PFSK-1 (cell line): ENCODE results near the gene GSS.

Experiments used
- FOXP2 ChIP-seq: optimal IDR thresholded peaks from 2 replicates; pipeline ENCODE3; 2011; ENCODE audit warnings: borderline replicate concordance, control low read depth, inconsistent platforms; ENCODE audit not compliant: insufficient read depth; ENCODE audit errors: extremely low read length, extremely low read depth
- POLR2AphosphoS5 ChIP-seq: IDR thresholded peaks from 2 replicates; pipeline ENCODE4 v1.6.1; 2012; ENCODE audit warnings: low read depth, mild to moderate bottlenecking, control low read depth, low read length, moderate library complexity
- SIN3A ChIP-seq: IDR thresholded peaks from 2 replicates; pipeline ENCODE4 v1.6.1; 2012; ENCODE audit warnings: mild to moderate bottlenecking, low read length, moderate library complexity, borderline replicate concordance; ENCODE audit not compliant: insufficient read depth
- TAF1 ChIP-seq: IDR thresholded peaks from 2 replicates; pipeline ENCODE4 v1.6.1; 2012; ENCODE audit warnings: low read length, control low read depth, borderline replicate concordance; ENCODE audit not compliant: insufficient read depth
- TF ChIP-seq, protein P1 (sequence below), 2 experiments: IDR thresholded peaks; 2 replicates each; pipeline versions ENCODE4 v1.6.1 to v1.8.0; 2011 to 2012; ENCODE audit warnings: low read depth in 2 of 2, low read length in 2 of 2, control low read depth in 1 of 2, inconsistent platforms in 1 of 2, mild to moderate bottlenecking in 1 of 2, moderate library complexity in 1 of 2; ENCODE audit not compliant: insufficient read depth in 1 of 2

Gene GSS

DNA sequence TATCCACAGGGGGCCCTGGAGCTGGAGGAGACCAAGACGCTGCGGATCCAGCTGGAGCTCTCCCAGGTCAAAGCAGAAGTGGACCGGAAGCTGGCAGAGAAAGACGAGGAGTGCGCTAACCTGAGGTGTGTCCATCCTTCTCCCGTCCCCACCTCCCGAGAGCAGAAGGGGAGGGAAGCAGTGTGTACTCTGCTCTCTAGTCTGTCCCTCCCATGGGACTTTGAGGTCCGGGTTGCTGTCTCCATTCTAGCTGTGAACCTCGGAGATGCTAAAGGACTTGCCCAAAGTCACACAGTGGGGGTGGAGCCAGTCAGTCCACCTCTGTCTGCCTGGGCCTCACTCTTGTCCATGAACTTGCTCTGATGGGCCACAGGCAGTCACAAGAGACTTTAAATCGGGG is 44.2 kb upstream of the GSS start:
- TF ChIP-seq TAF1 (no peak), SIN3A (no peak), POLR2AphosphoS5 (no peak), FOXP2 (no peak)
- TF ChIP-seq, protein P1, sequence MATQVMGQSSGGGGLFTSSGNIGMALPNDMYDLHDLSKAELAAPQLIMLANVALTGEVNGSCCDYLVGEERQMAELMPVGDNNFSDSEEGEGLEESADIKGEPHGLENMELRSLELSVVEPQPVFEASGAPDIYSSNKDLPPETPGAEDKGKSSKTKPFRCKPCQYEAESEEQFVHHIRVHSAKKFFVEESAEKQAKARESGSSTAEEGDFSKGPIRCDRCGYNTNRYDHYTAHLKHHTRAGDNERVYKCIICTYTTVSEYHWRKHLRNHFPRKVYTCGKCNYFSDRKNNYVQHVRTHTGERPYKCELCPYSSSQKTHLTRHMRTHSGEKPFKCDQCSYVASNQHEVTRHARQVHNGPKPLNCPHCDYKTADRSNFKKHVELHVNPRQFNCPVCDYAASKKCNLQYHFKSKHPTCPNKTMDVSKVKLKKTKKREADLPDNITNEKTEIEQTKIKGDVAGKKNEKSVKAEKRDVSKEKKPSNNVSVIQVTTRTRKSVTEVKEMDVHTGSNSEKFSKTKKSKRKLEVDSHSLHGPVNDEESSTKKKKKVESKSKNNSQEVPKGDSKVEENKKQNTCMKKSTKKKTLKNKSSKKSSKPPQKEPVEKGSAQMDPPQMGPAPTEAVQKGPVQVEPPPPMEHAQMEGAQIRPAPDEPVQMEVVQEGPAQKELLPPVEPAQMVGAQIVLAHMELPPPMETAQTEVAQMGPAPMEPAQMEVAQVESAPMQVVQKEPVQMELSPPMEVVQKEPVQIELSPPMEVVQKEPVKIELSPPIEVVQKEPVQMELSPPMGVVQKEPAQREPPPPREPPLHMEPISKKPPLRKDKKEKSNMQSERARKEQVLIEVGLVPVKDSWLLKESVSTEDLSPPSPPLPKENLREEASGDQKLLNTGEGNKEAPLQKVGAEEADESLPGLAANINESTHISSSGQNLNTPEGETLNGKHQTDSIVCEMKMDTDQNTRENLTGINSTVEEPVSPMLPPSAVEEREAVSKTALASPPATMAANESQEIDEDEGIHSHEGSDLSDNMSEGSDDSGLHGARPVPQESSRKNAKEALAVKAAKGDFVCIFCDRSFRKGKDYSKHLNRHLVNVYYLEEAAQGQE (IDR thresholded peaks at IDR 0.05; ENCODE audit: insufficient read depth in 1 of 2, low read depth in 2 of 2, low read length in 2 of 2) = no peak

DNA sequence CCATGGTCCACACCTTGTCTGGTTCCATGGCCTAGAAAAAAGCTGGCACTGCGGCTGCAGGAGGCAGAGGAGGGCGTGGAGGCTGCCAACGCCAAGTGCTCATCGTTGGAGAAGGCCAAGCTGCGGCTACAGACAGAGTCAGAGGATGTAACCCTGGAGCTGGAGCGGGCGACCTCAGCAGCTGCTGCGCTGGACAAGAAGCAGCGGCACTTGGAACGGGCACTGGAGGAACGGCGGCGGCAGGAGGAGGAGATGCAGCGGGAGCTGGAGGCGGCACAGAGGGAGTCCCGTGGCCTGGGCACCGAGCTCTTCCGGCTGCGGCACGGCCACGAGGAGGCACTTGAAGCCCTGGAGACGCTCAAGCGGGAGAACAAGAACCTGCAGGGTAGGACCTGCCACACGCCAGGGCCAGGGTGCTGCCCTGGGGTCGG is 43.4 kb upstream of the GSS start:
- TF ChIP-seq FOXP2 = no peak

DNA sequence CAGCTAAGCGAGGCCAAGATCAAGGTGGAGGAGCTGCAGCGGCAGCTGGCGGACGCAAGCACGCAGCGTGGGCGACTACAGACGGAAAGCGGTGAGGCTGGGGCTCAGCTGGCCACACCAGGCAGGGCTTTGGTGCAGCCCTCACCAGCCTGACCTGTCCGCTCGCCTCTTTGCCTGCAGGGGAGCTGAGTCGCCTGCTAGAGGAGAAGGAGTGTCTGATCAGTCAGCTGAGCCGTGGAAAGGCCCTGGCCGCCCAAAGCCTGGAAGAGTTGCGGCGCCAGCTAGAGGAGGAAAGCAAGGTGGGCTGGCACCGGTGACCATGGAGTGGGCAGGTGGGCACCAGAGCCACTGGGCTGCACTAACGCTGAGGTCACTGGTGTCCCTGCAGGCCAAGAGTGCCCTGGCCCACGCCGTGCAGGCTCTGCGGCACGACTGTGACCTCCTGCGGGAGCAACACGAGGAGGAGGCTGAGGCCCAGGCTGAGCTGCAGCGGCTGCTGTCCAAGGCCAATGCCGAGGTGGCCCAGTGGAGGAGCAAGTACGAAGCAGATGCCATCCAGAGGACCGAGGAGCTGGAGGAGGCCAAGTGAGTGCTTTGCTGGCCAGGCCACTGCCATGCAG is 42.8 kb upstream of the GSS start:
- TF ChIP-seq TAF1 (no peak), SIN3A (no peak), FOXP2 (no peak), POLR2AphosphoS5 (no peak)
- TF ChIP-seq, protein P1 (IDR thresholded peaks at IDR 0.05; ENCODE audit: insufficient read depth in 1 of 2, low read depth in 2 of 2, low read length in 2 of 2) = no peak

DNA sequence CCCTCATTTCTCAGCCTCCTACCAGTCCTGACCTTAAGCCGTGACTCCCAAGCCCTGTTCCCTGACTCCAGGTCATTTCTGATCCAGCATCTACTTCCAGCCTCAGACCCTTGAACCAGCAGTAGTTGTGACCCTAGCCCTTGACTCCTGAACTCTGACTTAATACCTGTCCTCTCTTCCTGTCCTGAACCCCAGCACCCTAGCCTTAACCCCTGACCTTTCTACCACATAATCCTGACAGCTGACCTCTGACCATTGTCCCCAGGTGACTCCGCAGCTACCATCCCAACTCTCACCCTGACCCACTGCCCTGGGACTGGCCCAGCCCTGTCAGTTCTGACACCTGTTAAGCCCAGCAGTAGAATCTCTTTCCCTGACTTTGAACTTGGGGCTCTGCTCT is 42.2 kb upstream of the GSS start:
- TF ChIP-seq, protein P1 (IDR thresholded peaks at IDR 0.05; ENCODE audit: insufficient read depth in 1 of 2, low read depth in 2 of 2, low read length in 2 of 2) = no peak
- no peak for TF ChIP-seq FOXP2
- no peak for TF ChIP-seq TAF1
- no peak for TF ChIP-seq SIN3A
- TF ChIP-seq POLR2AphosphoS5 = no peak

DNA sequence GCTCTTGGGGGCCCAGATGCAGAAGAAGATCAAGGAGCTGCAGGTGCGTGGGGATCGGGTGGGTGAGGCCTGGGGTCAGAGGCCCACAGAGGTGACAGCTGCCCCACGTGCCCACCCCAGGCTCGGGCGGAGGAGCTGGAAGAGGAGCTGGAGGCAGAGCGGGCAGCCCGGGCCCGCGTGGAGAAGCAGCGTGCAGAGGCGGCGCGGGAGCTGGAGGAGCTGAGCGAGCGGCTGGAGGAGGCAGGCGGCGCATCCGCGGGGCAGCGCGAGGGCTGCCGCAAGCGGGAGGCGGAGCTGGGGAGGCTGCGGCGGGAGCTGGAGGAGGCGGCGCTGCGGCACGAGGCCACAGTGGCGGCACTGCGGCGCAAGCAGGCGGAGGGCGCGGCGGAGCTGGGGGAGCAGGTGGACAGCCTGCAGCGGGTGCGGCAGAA is 41.5 kb upstream of the GSS start:
- TF ChIP-seq POLR2AphosphoS5 (no peak), FOXP2 (no peak), TAF1 (no peak), SIN3A (no peak)
- TF ChIP-seq, protein P1 (IDR thresholded peaks at IDR 0.05; ENCODE audit: insufficient read depth in 1 of 2, low read depth in 2 of 2, low read length in 2 of 2) = no peak
